Keratinocyte (primary cell): ENCODE data around the gene PAQR7. TPM values are rescaled to one million over a fixed set of nuclear protein-coding genes. Genes with fewer than 3 reads are reported as not detected.

Source experiments
- DNase-seq: peaks from one replicate; pipeline ENCODE4 v3.0.0-alpha.2; 2011; ENCODE audit warnings: low read depth, missing footprints, low spot score
- FAIRE-seq: peaks from 2 replicates; lab custom pipeline; 2011; peaks lifted over from hg19 to GRCh38; lab: Jason Lieb, UNC
- H2AFZ ChIP-seq: 2 replicates; pipeline ENCODE4 v1.6.0; 2012; ENCODE audit warnings: low read length, control low read depth, inconsistent platforms; ENCODE audit not compliant: control insufficient read depth
- H3K27ac ChIP-seq: 2 replicates; pipeline ENCODE4 v1.5.1; 2011; ENCODE audit warnings: low read length; ENCODE audit not compliant: control insufficient read depth, insufficient read depth
- H3K27me3 ChIP-seq: 3 replicates; pipeline ENCODE4 v1.6.0; 2011; ENCODE audit warnings: low read length; ENCODE audit not compliant: control insufficient read depth, insufficient read depth; ENCODE audit errors: extremely low read depth
- H3K36me3 ChIP-seq, 2 experiments: 2 replicates in 1 of 2; 3 replicates in 1 of 2; pipeline ENCODE4 v1.5.1; 2011; ENCODE audit warnings: low read length in 2 of 2, mild to moderate bottlenecking in 1 of 2; ENCODE audit not compliant: control insufficient read depth in 2 of 2, insufficient read depth in 2 of 2; ENCODE audit errors: extremely low read depth in 1 of 2
- H3K4me1 ChIP-seq: 3 replicates; pipeline ENCODE4 v1.5.1; 2011; ENCODE audit warnings: low read length; ENCODE audit not compliant: control insufficient read depth, insufficient read depth; ENCODE audit errors: extremely low read depth
- H3K4me2 ChIP-seq: 3 replicates; pipeline ENCODE4 v1.6.0; 2011; ENCODE audit warnings: low read depth, low read length; ENCODE audit not compliant: control insufficient read depth, insufficient read depth; ENCODE audit errors: extremely low read depth
- H3K4me3 ChIP-seq, 3 experiments: fragments of 200-600 bp in 1 of 3; sonication (generic) in 1 of 3; 2 replicates in 2 of 3; 3 replicates in 1 of 3; pipeline ENCODE4 v1.5.1; 2011 to 2016; ENCODE audit warnings: low read length in 3 of 3, mild to moderate bottlenecking in 3 of 3, control low read depth in 2 of 3, inconsistent platforms in 1 of 3, low read depth in 1 of 3, mixed read lengths in 1 of 3, mixed run types in 1 of 3, moderate library complexity in 1 of 3; ENCODE audit not compliant: control insufficient read depth in 2 of 3, insufficient read depth in 2 of 3; ENCODE audit errors: extremely low read depth in 1 of 3
- H3K79me2 ChIP-seq: 2 replicates; pipeline ENCODE4 v1.6.0; 2012; ENCODE audit warnings: low read length; ENCODE audit not compliant: control insufficient read depth, insufficient read depth
- H3K9ac ChIP-seq: 3 replicates; pipeline ENCODE4 v1.6.0; 2011; ENCODE audit warnings: low read length; ENCODE audit not compliant: control insufficient read depth, insufficient read depth; ENCODE audit errors: extremely low read depth
- H3K9me1 ChIP-seq: 3 replicates; pipeline ENCODE4 v1.6.0; 2011; ENCODE audit warnings: low read length; ENCODE audit not compliant: control insufficient read depth, insufficient read depth; ENCODE audit errors: extremely low read depth
- H3K9me3 ChIP-seq: 2 replicates; pipeline ENCODE4 v1.5.1; 2012; ENCODE audit warnings: low read depth, low read length; ENCODE audit not compliant: control insufficient read depth
- H4K20me1 ChIP-seq: 3 replicates; pipeline ENCODE4 v1.6.0; 2011; ENCODE audit warnings: low read length; ENCODE audit not compliant: control insufficient read depth, insufficient read depth; ENCODE audit errors: extremely low read depth
- EZH2 ChIP-seq: IDR thresholded peaks from one replicate; pipeline ENCODE4 v1.6.1; 2012; ENCODE audit warnings: inconsistent platforms, mild to moderate bottlenecking, low read length, moderate library complexity
- dilution Hi-C: fragments of 300-500 bp; cut with MboI; formaldehyde crosslinking; loops from one replicate; pipeline ENCODE4 v1.7.0; 2020; ENCODE audit warnings: low sequenced_read_pairs; ENCODE audit not compliant: extremely low pct_ligation_motif_present
- polyA plus RNA-seq, 5 experiments: library from polyadenylated mRNA; depleted of rRNA in 3 of 5; stranded (reverse) in 3 of 5; stranded (forward) in 1 of 5; unstranded in 1 of 5; fragments of >200 nt; gene quantifications; 1 replicate in 1 of 5; 2 replicates in 3 of 5; 3 replicates in 1 of 5; pipeline versions ENCODE4 v1.2.1 to v1.2.3, GENCODE V29; 2011 to 2012; ENCODE audit warnings: missing spikeins in 2 of 5, low read depth in 1 of 5, low replicate concordance in 1 of 5
- TF ChIP-seq, protein P1 (sequence below), 3 experiments: IDR thresholded peaks in 1 of 3; conservative IDR thresholded peaks in 1 of 3; optimal IDR thresholded peaks in 1 of 3; 2 replicates in 2 of 3; 3 replicates in 1 of 3; pipeline versions ENCODE3 to v1.5.1; 2011; ENCODE audit warnings: low read length in 3 of 3, mild to moderate bottlenecking in 3 of 3, moderate library complexity in 2 of 3, control low read depth in 1 of 3, inconsistent platforms in 1 of 3; ENCODE audit not compliant: insufficient read depth in 2 of 3; ENCODE audit errors: extremely low read depth in 1 of 3

The PAQR7 gene
- polyA plus RNA-seq, 1 donor (not counting 4 experiments of a cell fraction or from before 2014, with no cell fraction given): 14.5 TPM

DNA sequence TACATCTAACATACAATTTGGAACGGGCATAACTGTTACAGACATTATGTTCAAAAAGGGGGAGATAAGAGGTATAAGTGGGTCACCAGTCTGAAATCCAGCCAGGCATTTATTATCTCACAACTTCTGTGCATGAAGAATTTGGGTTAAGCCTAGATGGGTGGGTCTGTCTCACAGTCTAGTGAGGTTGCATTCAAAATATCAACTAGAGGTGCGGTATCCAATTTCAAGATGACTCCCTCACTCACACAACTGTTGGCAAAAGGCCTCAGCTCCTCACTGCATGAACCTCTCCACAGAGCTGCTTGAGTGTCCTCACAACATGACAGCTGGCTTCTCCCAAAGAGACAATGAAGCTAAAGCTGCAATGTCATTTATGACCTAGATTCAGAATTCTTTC, 21.0 kb downstream of the PAQR7 start:
- Histone ChIP-seq H3K9me1 (no peaks in the 10 kb centered on the region), H3K27me3 (no peaks in the 10 kb centered on the region), H4K20me1 (no peaks in the 10 kb centered on the region), H3K9me3 (no peaks in the 10 kb centered on the region), H3K27ac (no peak overlapping the region), H3K4me2 (no peak overlapping the region), H3K4me1 (peaks cover 9% of the 10 kb centered on the region), H3K79me2 (peaks cover 72% of the 10 kb centered on the region), H3K36me3 (no peaks in the 10 kb centered on the region), H3K4me3 (no peak overlapping the region), H3K9ac (no peak overlapping the region), H2AFZ (no peak overlapping the region)
- FAIRE-seq: no peak
- TF ChIP-seq EZH2: no peak
- TF ChIP-seq, protein P1, sequence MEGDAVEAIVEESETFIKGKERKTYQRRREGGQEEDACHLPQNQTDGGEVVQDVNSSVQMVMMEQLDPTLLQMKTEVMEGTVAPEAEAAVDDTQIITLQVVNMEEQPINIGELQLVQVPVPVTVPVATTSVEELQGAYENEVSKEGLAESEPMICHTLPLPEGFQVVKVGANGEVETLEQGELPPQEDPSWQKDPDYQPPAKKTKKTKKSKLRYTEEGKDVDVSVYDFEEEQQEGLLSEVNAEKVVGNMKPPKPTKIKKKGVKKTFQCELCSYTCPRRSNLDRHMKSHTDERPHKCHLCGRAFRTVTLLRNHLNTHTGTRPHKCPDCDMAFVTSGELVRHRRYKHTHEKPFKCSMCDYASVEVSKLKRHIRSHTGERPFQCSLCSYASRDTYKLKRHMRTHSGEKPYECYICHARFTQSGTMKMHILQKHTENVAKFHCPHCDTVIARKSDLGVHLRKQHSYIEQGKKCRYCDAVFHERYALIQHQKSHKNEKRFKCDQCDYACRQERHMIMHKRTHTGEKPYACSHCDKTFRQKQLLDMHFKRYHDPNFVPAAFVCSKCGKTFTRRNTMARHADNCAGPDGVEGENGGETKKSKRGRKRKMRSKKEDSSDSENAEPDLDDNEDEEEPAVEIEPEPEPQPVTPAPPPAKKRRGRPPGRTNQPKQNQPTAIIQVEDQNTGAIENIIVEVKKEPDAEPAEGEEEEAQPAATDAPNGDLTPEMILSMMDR (optimal IDR thresholded peaks at IDR 0.05 in 1 of 3, IDR thresholded peaks at IDR 0.05 in 1 of 3, conservative IDR thresholded peaks at IDR 0.05 in 1 of 3; ENCODE audit: extremely low read depth in 1 of 3, insufficient read depth in 2 of 3, low read length in 3 of 3): no peak
- dilution Hi-C loops: no loop called here
- DNase-seq: no peak

DNA sequence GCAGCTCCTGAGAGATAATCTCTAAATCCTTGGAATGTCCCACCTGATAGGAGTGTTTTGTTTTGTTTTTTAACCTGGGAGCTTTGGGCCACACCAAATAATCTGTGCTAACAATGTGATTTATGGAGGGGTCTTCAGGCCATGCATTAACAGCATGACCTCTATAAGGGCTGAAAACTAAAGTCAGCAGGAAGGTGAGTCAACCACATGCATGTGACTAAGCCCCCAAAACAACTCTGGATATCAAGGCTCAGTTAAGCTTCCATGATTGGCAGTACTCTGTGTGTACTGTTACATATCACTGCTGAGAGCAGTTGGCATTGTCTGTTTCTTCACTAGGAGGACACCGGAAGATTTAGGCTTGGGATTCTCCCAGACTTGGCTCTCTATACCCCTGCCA, 27.0 kb downstream of the PAQR7 start:
- Histone ChIP-seq H3K9ac (no peak overlapping the region), H4K20me1 (peaks cover 2% of the 10 kb centered on the region), H3K4me1 (peaks cover 3% of the 10 kb centered on the region), H3K4me3 (no peak overlapping the region), H3K9me3 (no peaks in the 10 kb centered on the region), H3K27me3 (no peaks in the 10 kb centered on the region), H3K36me3 (no peaks in the 10 kb centered on the region), H3K27ac (no peak overlapping the region), H3K4me2 (no peak overlapping the region), H2AFZ (no peak overlapping the region), H3K9me1 (no peaks in the 10 kb centered on the region), H3K79me2 (peaks cover 65% of the 10 kb centered on the region)
- TF ChIP-seq EZH2: no peak
- TF ChIP-seq, protein P1 (optimal IDR thresholded peaks at IDR 0.05 in 1 of 3, IDR thresholded peaks at IDR 0.05 in 1 of 3, conservative IDR thresholded peaks at IDR 0.05 in 1 of 3; ENCODE audit: extremely low read depth in 1 of 3, insufficient read depth in 2 of 3, low read length in 3 of 3): no peak
- no peak for DNase-seq
- dilution Hi-C loops: no loop called here
- no peak for FAIRE-seq
